Measurements from ENCODE around the gene FER.
A peak's percentile ranks its signal among the peaks of the same experiment; 100 is the strongest.
"Not testable (repeated sequence)": the region's sequence is repeated elsewhere in the genome, so short reads cannot be mapped to it uniquely, and the experiment has no call there.

FER gene

DNA sequence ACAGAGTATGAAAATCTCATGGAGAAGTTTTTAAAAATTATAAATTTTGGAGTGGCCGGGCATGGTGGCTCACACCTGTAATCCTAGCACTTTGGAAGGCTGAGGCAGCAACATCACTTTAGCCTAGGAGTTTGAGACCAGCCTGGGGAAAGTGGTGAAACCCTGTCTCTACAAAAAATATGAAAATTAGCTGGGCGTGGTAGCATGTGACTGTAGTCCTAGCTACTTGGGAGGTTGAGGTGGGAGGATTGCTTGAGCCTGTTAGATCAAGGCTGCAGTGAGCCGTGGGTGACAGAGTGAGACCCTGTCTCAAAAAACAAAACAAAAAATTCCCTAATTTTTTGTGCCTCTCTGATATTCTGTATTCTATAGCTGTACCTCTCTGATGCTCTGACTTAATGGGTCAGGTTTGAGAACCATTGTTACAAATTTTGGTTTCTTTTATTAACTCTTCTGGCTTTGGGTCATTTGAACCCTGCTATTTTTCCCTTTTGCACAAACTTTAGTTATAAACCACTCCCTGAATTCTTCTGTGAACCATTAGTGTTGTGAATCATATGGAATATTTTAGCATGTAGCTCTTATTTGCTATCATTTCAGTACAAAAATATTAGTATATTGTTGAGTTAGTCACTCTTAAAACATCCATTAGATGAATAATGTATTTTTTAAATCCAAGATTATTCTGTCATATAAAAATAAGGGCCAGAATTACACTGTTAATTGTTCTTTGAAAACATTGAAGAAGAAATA is 51.0 kb downstream of the FER start:
- DNase-seq (ENCODE audit: low read depth, low spot score), result no peak

DNA sequence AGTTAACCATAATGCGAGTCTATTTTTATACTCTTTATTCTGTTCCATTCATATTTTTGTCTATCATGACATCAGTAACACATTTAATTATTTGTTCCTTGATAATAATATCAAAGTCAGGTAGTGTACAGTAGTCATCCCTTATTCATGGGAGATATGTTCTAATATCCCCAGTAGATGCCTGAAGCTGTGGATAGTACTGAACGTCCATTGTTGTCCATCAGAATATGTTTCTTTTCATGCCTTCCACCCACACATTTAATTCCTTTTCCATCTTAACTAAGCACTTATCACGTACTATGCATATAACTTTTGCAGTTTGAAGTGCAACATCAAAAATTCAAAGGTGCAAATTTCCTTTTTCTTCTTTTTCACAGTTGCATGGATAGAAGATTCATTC is 53.6 kb downstream of the FER start:
- DNase-seq (ENCODE audit: low read depth, low spot score), result no peak

DNA sequence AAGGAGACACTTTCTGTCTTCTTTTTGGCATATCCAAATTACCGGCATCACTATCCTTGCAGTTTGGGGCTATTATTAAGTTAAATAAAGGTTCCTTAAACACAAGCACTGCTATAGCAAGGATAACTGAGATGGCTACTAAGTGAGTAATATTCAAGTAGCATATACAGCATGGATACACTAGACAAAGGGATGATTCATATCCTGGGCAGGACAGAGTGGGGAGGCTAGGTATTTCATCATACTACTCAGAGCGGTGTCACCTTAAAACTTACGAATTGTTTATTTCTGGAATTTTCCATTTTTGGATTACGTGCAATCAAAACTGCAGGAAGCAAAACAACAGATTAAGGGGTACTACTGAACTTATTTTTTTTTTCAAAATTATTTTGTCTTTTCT is 54.1 kb downstream of the FER start:
- peak; percentile 77 for DNase-seq (ENCODE audit: low read depth, low spot score)

DNA sequence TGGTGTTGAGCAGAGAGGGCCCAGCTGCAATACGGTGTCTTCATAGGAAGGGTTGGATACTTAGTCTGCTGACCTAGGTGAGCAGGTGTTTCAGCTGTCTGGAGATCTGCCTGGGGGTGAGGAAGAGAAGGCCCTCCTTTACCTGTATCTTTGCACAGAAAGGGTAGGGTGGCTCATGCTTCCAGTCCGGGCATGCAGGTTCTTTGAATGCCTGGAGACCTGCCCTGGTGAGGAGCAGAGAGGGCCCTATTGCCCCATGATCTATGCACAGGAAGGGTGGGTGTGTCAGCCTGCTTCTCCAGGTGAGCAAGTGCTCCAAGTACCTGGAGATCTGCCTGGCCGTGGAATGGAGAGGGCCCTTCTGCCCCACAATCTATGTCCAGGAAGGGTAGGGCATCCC is 63.0 kb downstream of the FER start:
- DNase-seq (ENCODE audit: low read depth, low spot score), result no peak

DNA sequence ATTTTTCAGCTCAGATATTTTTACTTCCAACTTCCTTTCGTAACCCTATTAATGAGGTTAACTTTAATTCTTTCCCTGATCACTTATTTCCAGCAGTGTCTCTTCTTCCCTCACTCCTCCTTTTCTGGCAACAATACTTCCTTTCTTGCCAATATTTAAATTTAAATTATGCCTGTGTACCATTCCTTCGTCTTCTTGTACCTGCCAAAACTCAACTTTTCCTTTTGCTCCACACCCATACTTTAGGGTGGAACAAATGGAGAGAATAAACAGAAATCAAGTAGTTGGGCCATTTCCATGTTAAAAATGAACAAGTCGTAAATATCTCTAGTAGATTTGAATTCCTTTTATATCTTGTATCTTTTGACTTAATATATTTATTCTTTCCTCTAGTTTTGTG is 66.0 kb downstream of the FER start:
- DNase-seq (ENCODE audit: low read depth, low spot score), result no peak

DNA sequence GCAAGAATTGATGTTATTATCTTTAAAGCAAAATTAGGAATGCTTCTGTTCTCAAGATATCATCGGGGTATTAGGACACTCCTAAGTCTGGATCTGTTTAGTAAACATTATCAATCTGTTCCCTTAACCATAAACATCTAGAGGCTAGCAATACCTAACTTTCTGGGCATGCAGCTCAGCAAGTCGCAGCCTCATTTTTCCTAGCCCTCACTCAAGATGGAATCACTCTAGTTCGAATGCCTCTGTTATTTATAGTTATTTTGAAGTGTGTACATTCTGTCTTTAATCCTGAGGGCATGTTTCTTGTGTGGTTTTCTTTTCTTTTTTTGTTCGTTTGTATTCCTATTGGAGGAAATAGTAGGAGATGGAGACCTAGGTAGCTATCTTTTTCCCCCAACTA is 66.9 kb downstream of the FER start:
- DNase-seq (ENCODE audit: low read depth, low spot score), result no peak

DNA sequence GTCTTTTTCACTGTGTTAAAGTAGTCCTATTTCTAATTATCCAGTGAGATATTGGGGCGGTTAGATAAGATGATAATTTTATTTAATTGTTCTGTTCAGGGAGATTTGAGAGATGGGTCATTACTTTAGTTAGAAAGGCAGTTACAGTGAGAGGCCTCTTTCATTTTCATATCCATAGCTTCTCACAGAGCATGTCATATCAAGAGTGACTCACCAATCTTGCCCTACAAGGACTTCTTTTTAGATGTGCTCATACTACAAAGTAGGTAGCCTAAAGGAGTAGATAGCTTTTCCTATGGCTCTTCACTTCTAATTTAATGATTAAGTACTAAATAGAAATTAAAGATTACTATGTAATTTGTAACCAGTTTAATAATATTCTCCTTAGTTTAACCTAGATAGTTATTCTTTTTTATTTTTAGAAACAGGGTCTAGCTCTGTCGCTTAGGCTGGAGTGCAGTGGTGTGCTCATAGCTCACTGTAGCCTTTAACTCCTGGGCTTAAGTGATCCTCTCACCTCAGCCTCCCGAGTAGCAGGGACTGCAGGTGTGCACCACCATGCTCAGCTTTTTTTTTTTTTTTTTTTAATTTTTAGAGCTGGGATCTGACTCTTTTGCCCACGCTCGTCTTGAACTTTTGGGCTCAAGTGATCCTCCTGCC is 71.0 kb downstream of the FER start:
- peak; percentile 12 for DNase-seq (ENCODE audit: low read depth, low spot score)

DNA sequence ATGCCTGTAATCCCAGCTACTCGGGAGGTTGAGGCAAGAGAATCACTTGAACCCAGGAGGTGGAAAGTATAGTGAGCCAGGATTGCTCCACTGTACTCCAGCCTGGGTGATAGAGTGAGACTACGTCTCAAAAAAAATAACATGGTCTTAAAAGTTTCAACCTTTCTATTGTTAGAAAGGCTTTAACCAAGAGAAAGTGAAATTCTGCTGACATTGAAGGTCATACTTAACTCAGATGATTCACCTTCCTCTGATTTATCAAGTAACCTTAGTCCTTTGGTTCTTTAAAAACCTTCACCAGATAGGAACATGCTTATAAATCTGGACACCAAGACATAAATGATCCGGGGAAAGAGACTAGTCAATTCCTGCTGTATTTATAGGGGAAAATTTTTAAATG is 73.3 kb downstream of the FER start:
- DNase-seq (ENCODE audit: low read depth, low spot score), result no peak

DNA sequence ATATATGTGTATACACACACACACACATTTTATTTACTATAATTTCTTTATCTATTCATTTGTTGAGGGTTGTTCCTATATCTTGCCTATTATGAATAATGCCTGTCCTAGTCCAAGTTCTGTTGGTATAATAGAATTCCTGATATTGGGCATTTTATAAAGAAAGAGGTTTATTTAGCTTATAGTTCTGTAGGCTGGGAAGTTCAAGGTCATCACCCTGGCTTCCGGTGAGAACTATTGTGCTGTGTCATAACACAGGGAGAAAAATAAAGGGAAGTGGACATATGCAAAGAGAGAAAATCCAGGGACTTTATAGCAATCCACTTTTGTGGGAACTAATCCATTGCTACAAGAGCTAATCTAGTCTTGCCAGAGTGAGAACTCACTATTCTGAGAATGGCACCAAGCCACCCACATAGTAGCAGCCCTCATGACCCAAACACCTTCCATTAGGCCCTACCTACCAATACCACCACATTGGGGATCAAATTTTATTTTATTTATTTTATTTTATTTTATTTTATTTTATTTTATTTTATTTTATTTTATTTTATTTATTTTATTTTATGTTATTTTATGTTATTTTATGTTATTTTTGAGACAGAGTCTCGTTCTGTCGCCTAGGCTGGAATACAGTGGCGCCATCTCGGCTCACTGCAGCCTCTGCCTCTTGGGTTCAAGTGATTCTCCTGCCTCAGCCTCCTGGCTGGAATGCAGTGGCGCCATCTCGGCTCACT is 74.7 kb downstream of the FER start:
- DNase-seq (ENCODE audit: low read depth, low spot score), result no peak

DNA sequence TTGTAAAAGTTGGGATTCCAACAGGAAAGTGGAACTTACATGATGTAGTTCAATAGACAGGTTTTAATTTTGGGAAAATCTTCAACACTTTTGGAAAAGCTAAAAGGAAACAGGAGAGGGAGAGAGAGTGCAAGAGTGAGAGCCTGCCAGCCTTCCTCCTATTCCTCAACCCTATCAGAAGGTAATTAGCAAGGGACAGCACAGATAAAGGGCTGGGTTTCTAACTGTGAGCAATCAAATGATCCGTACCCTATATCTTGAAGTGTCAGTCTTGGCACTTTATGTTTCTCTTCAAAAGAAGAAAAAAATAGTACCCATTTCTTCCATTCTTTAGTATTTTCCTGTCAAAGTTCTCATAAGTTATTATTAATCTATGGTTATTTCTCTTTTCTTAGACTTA is 79.4 kb downstream of the FER start:
- no peak for DNase-seq (ENCODE audit: low read depth, low spot score)

DNA sequence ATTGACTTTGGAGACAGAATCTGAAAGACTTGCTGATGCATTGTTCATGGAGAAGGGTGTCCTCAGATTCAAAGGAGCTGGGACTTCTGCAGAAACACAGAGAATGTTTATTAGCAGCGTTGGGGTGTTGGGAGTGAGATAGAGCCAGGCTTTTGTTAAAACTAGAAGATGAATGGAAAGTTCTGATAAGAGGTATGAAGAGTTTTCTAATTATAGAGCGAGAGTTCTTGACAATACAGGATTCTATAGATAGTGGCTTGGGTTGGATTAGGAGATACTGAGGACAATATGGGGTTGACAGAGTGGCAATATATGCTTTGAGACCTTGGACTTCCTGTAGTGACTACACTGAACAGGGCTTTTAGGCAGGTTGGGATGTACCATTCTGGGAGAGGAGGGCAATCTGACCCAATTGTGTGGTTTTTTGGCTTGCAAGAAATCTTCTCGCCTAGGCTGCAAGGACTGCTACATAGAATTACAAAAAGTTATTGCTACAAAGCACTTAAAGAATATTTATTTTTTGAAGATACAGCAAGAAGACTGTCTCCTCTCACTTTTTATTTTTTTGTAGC is 83.1 kb downstream of the FER start:
- DNase-seq (ENCODE audit: low read depth, low spot score), result no peak

DNA sequence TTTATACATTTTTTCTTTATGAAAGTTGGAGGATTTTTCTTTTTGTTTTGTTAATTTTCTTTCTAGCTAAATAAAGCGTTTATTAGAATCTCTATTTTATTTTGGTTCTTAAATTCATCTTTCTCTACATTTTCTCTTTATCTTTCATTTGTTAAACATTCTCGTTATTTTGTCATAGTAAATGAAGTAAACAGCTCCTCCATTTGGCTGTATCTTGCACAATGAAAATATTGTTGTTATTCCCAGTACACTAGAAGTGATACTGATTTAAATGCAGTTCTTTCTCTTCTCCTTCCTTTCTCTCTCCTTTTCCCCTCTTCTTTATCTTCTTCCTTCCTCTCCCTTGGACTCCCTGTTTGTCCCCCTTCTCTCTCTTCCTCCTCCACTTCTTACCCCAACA is 88.8 kb downstream of the FER start:
- no peak for DNase-seq (ENCODE audit: low read depth, low spot score)

DNA sequence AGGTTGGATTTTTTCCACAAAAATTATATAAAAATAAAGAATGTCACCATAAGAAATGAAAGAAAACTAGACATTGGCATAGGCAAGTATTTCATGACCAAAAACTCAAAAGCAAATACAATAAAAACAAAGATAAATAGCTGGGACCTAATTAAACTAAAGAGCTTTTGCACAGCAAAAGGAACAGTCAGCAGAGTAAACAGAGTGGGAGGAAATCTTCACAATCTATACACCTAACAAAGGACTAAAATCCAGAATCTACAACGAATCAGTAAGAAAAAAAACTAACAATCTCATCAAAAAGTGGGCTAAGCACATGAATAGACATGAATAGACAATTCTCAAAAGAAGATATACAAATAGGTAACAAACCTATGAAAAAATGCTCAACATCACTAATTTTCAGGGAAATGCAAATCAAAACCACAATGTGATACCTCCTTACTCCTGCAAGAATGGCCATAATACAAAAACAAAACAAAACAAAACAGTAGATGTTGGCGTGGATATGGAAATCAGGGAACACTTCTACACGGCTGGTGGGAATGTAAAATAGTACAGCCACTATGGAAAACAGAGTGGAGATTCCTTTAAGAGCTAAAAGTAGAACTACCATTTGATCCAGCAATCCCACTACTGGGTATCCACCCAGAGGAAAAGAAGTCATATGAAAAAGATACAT is 94.7 kb downstream of the FER start:
- peak; percentile 0 for DNase-seq (ENCODE audit: low read depth, low spot score)

DNA sequence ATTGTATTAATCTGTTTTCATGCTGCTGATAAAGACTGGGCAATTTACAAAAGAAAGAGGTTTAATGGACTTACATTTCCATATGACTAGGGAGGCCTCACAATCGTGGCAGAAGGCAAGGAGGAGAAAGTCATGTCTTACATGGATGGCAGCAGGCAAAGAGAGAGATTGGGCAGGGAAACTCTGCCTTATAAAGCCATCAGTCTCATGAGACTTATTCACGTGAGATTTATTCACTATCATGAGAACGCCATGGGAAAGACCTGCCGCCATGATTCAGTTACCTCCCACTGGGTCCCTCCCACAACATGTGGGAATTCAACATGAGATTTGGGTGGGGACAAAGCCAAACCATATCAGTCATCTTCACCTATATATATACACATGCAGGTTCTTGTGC is 103.4 kb downstream of the FER start:
- not testable (repeated sequence) for DNase-seq (ENCODE audit: low read depth, low spot score)

DNA sequence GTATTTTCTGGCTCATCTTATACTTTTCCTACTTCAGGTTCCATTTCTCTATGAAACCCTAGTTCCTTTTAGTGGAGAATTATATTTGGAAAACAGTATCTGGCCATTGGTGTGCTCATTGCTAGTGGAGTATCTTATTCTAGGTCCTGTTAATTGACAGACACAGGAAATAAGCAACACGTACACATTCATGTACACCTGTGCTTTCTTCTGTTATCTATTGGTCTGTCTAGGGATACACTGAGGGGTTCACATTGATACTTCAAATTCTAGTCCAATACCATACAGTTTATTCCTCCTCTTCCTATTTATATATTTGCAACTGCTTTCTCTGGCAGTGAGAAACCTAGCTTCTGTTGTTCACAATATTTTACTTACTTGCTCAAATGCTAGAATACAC is 110.2 kb downstream of the FER start:
- DNase-seq (ENCODE audit: low read depth, low spot score), result no peak

DNA sequence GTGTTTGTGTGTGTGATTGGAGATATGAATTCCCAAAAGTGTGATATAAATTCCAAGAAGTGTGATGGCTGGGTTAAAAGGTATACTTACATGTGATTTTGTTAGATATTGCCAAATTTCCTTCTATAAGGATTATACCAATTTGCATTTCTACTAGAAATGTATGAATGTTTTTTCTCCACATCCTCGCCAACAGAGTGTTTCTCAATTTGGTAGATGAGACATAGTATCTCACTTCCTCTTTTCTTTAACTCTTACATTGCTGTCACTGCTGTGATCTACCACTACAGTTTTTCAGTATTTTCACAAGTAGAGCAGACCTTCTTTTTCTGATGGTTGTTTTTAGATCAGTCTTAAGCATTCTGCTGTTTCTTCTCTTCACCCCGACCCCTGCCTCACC is 111.3 kb downstream of the FER start:
- no peak for DNase-seq (ENCODE audit: low read depth, low spot score)

DNA sequence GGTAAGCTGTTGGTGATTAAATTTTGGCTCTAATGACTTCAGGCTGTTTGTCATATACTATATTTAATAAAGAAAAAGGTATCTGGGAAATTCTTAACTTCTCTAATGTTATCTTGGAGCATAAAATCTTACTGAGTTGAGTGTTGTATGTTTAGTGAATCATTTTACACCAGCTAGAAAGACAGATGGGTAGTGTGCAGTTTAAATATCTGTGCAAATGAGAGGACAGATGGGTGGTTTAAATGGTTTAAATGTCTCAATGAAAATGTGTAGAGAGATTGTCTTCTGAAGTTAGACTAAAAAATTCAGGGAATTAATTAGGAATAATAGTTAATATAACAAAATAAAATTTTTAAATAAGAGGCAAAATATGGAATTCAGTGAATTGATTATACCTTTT is 114.5 kb downstream of the FER start:
- DNase-seq (ENCODE audit: low read depth, low spot score), result no peak

DNA sequence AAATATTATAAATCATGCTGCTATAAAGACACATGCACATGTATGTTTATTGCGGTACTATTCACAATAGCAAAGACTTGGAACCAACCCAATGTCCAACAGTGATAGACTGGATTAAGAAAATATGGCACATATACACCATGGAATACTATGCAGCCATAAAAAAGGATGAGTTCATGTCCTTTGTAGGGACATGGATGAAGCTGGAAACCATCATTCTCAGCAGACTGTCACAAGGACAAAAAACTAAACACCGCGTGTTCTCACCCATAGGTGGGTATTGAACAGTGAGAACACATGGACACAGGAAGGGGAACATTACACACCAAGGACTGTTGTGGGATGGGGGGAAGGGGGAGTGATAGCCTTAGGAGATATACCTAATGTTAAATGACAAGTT is 118.4 kb downstream of the FER start:
- DNase-seq (ENCODE audit: low read depth, low spot score), result not testable (repeated sequence)

DNA sequence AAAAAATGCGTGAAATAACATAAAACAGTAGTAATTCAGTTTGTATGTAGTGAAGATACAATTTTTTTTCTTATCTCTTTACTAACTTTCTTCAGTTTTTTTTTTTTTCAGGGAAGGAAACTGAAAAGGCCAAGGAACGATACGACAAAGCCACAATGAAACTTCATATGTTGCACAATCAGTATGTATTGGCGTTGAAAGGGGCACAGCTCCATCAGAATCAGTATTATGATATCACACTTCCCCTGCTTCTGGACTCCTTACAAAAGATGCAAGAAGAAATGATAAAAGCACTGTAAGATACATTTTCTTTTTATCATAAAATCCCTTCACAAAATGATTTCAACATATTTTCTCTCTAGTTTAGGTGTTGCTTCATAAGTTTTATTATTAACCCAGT is 120.0 kb downstream of the FER start:
- DNase-seq (ENCODE audit: low read depth, low spot score), result no peak

DNA sequence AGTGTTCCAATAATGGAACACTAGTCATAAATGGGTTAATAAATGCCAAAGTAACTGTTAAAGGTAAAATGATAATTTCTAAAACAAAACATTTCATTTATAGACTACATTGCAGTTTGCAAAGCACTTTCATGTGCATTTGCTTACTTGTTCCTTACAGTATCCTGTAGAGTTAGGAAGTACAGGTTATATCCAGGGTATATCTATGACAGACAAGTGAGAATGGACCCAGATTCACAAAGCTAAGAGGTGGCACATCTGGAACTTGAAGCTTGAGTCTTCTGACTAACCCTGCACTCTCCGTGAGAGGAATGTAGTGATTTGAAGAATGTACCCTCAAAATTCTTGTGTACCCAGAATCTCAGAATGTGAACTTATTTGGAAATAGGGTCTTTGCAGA is 121.4 kb downstream of the FER start:
- no peak for DNase-seq (ENCODE audit: low read depth, low spot score)

DNA sequence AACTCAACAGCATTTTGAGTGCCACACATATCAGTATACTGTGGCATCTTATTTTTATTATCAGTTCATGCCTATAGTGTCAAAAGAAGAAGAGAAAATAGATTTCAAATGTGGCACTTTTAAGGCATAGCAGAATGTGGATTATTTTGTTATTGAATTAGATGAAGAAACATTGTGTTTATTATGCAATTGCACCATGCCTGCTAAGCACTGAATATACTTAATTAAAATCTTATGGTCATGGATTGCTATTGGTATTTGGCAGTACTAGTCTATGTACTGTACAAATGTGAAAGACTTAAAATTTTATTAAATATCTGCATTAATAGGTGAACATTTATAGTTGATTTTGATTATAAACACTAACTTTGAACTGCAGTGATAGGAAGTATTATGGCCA is 128.8 kb downstream of the FER start:
- no peak for DNase-seq (ENCODE audit: low read depth, low spot score)

DNA sequence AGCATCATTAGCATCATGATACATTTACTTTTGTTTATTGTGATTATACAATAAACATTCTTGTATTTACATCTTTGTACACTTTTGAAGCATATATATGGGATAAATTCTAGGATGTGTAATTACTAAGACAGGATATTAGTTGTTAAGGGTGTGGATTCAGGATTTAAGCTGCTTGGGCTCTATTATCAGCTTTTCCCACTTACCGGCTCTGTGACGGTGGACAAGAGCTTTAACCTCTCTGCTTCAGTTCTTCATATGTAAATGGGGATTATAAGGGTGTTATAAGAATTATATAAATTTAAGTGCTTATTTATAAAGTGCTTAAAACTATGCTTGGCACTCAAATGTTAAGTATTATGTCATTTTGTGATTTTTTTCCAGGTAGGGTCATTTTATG is 131.1 kb downstream of the FER start:
- DNase-seq (ENCODE audit: low read depth, low spot score), result no peak

Data from astrocyte of the hippocampus (primary cell).